ENCODE measurements around the gene ASCL1. TPM values are rescaled to one million over a fixed set of nuclear protein-coding genes. Genes with fewer than 3 reads are reported as not detected.

The ASCL1 gene
- total and polyA plus RNA-seq, 2 of the 13 experiments (the other 11 are each of a cell fraction or from before 2014, with no cell fraction given), result not detected

DNA sequence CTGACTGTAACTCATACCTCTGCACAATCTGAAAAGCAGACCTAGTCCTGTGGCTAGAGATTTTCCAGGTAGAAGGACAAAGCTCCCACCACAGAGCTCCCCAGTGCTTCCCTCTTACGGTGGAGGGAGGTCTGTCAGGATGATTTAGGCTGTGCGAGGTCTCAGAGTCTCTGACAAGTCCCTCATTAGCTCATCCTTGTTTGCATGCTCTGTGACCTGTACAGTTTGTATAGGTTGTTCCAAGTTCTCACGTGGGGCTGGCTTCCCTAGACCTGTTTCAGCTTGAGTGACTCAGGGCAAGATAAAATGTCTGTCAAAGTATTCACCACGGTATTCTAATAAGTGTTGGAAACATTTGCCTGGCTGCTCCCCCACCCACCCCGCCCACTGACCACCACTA, 34.8 kb downstream of the ASCL1 start:
- intact Hi-C loops (cut with micrococcal nuclease; ENCODE audit: unreplicated experiment), result no loop called here
- H3K27ac ChIP-seq (ENCODE audit: extremely low read length, insufficient read depth, low read length), result no peak overlapping the region
- H4K20me1 ChIP-seq (ENCODE audit: insufficient read depth, low read length), result no peaks in the 10 kb centered on the region
- no peak overlapping the region for H3K9ac ChIP-seq (ENCODE audit: insufficient read depth, low read depth, low read length)
- H3K9me3 ChIP-seq (ENCODE audit: low read length), result peaks cover 4% of the 10 kb centered on the region; the same call in 1 of the 2 replicates
- no TSS peak for BruUV-seq (replicated peaks)
- FAIRE-seq, result no peak
- CTCF ChIA-PET (ENCODE audit: low intra/inter-chr PET ratio, low total read pairs), result no interaction called here
- H3K4me3 ChIP-seq (replicated peaks in 1 of 3; ENCODE audit: insufficient read depth in 1 of 3, low read depth in 2 of 3, low read length in 3 of 3), result no peak overlapping the region
- no peaks in the 10 kb centered on the region for H3K36me3 ChIP-seq (replicated peaks in 1 of 2; ENCODE audit: control insufficient read depth in 1 of 2, insufficient read depth in 2 of 2, low read length in 2 of 2)
- no peaks in the 10 kb centered on the region for H3K4me1 ChIP-seq (ENCODE audit: insufficient read depth, low read length)
- WGBS (ENCODE audit: low lambda C conversion rate), result 0% methylated on average over 5 of the region's 5 CpGs
- POLR2A ChIA-PET, result no interaction called here
- no peak overlapping the region for H3K4me2 ChIP-seq (ENCODE audit: low read depth, low read length)
- in situ Hi-C loops (cut with HindIII; ENCODE audit: extremely low pct_ligation_motif_present, low pct_unique_long_range_greater_than_20kb), result no loop called here
- peak; percentile 87 for ATAC-seq
- H3K79me2 ChIP-seq (ENCODE audit: insufficient read depth, low read length), result no peaks in the 10 kb centered on the region
- H2AFZ ChIP-seq (ENCODE audit: low read length), result no peak overlapping the region
- H3K27me3 ChIP-seq (ENCODE audit: control insufficient read depth in 1 of 2, insufficient read depth in 2 of 2, low read length in 2 of 2), result no peaks in the 10 kb centered on the region
- peak; percentile 25 for DNase-seq (ENCODE audit: low spot score)
- TF ChIP-seq, protein P1, sequence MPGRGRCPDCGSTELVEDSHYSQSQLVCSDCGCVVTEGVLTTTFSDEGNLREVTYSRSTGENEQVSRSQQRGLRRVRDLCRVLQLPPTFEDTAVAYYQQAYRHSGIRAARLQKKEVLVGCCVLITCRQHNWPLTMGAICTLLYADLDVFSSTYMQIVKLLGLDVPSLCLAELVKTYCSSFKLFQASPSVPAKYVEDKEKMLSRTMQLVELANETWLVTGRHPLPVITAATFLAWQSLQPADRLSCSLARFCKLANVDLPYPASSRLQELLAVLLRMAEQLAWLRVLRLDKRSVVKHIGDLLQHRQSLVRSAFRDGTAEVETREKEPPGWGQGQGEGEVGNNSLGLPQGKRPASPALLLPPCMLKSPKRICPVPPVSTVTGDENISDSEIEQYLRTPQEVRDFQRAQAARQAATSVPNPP (CRISPR knock-in tag; IDR thresholded peaks at IDR 0.05), result no peak
- TF ChIP-seq STAG1 (CRISPR knock-in tag; IDR thresholded peaks at IDR 0.05) (no peak), HHEX (CRISPR knock-in tag; IDR thresholded peaks at IDR 0.05) (no peak), KDM4B (CRISPR knock-in tag; IDR thresholded peaks at IDR 0.05) (no peak), ZNF121 (CRISPR knock-in tag; IDR thresholded peaks at IDR 0.05) (no peak), ZSCAN21 (CRISPR knock-in tag; IDR thresholded peaks at IDR 0.05; ENCODE audit: borderline replicate concordance) (no peak), ASH2L (IDR thresholded peaks at IDR 0.05; ENCODE audit: insufficient read length, low read depth, low read length) (no peak), ZNF850 (CRISPR knock-in tag; conservative IDR thresholded peaks at IDR 0.05) (no peak), SCMH1 (CRISPR knock-in tag; IDR thresholded peaks at IDR 0.05; ENCODE audit: borderline replicate concordance) (no peak), TSC22D2 (CRISPR knock-in tag; IDR thresholded peaks at IDR 0.05; ENCODE audit: borderline replicate concordance) (no peak), YY1 (IDR thresholded peaks at IDR 0.05; ENCODE audit: insufficient read depth, insufficient replicate concordance, low read depth, low read length) (no peak), ELF1 (CRISPR knock-in tag; IDR thresholded peaks at IDR 0.05) (no peak), ZMYM3 (CRISPR knock-in tag; IDR thresholded peaks at IDR 0.05) (no peak), FOXP1 (IDR thresholded peaks at IDR 0.05) (no peak), FOXP1 (CRISPR knock-in tag; IDR thresholded peaks at IDR 0.05) (no peak)
- TF ChIP-seq, protein P2, sequence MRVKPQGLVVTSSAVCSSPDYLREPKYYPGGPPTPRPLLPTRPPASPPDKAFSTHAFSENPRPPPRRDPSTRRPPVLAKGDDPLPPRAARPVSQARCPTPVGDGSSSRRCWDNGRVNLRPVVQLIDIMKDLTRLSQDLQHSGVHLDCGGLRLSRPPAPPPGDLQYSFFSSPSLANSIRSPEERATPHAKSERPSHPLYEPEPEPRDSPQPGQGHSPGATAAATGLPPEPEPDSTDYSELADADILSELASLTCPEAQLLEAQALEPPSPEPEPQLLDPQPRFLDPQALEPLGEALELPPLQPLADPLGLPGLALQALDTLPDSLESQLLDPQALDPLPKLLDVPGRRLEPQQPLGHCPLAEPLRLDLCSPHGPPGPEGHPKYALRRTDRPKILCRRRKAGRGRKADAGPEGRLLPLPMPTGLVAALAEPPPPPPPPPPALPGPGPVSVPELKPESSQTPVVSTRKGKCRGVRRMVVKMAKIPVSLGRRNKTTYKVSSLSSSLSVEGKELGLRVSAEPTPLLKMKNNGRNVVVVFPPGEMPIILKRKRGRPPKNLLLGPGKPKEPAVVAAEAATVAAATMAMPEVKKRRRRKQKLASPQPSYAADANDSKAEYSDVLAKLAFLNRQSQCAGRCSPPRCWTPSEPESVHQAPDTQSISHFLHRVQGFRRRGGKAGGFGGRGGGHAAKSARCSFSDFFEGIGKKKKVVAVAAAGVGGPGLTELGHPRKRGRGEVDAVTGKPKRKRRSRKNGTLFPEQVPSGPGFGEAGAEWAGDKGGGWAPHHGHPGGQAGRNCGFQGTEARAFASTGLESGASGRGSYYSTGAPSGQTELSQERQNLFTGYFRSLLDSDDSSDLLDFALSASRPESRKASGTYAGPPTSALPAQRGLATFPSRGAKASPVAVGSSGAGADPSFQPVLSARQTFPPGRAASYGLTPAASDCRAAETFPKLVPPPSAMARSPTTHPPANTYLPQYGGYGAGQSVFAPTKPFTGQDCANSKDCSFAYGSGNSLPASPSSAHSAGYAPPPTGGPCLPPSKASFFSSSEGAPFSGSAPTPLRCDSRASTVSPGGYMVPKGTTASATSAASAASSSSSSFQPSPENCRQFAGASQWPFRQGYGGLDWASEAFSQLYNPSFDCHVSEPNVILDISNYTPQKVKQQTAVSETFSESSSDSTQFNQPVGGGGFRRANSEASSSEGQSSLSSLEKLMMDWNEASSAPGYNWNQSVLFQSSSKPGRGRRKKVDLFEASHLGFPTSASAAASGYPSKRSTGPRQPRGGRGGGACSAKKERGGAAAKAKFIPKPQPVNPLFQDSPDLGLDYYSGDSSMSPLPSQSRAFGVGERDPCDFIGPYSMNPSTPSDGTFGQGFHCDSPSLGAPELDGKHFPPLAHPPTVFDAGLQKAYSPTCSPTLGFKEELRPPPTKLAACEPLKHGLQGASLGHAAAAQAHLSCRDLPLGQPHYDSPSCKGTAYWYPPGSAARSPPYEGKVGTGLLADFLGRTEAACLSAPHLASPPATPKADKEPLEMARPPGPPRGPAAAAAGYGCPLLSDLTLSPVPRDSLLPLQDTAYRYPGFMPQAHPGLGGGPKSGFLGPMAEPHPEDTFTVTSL (CRISPR knock-in tag; IDR thresholded peaks at IDR 0.05; ENCODE audit: borderline replicate concordance), result no peak
- TF ChIP-seq, protein P3, sequence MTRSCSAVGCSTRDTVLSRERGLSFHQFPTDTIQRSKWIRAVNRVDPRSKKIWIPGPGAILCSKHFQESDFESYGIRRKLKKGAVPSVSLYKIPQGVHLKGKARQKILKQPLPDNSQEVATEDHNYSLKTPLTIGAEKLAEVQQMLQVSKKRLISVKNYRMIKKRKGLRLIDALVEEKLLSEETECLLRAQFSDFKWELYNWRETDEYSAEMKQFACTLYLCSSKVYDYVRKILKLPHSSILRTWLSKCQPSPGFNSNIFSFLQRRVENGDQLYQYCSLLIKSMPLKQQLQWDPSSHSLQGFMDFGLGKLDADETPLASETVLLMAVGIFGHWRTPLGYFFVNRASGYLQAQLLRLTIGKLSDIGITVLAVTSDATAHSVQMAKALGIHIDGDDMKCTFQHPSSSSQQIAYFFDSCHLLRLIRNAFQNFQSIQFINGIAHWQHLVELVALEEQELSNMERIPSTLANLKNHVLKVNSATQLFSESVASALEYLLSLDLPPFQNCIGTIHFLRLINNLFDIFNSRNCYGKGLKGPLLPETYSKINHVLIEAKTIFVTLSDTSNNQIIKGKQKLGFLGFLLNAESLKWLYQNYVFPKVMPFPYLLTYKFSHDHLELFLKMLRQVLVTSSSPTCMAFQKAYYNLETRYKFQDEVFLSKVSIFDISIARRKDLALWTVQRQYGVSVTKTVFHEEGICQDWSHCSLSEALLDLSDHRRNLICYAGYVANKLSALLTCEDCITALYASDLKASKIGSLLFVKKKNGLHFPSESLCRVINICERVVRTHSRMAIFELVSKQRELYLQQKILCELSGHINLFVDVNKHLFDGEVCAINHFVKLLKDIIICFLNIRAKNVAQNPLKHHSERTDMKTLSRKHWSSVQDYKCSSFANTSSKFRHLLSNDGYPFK (CRISPR knock-in tag; IDR thresholded peaks at IDR 0.05; ENCODE audit: borderline replicate concordance), result no peak

All from HepG2 (cell line).